HG03378 (cell line): ENCODE data around the gene C16orf95.
"Not testable (repeated sequence)": the region's sequence is repeated elsewhere in the genome, so short reads cannot be mapped to it uniquely, and the experiment has no call there.

Source experiments
- ATAC-seq: cut with Tn5 transposase; IDR thresholded peaks from one replicate; pipeline ENCODE4 v1.9.1; 2021; ENCODE audit warnings: mild to moderate bottlenecking, moderate library complexity; ENCODE audit not compliant: unreplicated experiment

The C16orf95 gene

DNA sequence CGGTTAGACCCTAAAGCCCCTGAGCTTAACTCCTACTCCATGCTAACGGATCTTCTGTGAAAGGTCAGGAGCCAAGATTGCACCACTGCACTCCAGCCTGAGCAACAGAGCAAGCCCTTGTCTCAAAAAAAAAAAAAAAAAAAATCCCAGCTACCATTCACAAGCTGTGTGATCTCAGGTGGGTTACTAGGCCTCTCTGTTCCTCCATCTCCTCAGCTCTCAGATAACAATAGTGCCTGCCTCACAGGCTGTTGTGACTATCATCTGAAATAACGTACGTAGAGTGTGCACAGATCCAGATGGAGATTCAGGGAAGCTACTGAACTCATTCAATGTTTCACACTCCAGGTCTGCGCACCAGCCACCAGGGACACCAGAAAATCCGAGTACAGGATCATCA is 57.8 kb downstream of the C16orf95 start:
- ATAC-seq, result no peak

GRCh38 chr16:87258653-87259052 is 58.5 kb downstream of the C16orf95 start:
- not testable (repeated sequence) for ATAC-seq

DNA sequence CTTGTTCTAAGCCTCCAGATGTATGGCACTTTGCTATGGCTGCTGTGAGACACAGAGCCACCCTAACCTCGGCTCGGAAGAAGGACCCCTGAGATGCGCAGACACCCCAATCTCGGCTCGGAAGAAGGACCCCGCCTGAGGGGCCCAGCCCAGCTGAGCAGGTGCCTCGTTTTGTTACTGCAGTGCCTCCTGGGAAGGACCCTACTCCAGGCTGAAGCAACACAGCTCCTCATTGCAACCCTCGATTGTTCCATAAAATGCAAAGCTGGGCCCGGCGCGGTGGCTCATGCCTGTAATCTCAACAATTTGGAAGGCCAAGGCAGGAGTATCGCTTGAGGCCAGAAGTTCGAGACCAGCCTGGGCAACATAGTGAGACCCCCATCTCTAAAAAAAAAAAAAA is 61.3 kb downstream of the C16orf95 start:
- no peak for ATAC-seq

GRCh38 chr16:87254734-87255133 is 62.5 kb downstream of the C16orf95 start:
- no peak for ATAC-seq

- ATAC-seq, result no peak
Observed at GRCh38 chr16:87254296-87254695, 62.9 kb downstream of the C16orf95 start.

DNA sequence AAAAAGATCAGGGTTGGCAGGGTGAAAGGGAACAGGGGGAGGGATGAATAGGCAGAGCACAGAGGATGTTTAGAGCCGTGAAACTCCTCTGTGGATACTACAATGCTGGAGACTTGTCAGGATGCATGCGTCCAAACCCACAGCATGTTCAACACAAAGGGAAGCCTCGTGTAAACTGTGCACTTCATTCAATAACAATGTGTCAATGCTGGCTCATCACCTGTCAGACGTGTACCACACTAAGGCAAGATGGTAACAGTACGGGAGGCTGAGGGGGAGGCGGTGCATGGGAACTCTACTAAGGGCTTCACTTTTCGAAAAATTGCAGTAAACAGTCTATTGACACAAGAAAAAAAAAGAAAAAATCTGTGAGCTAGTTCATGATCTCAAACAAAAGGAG is 63.7 kb downstream of the C16orf95 start:
- no peak for ATAC-seq
